GM18508 (cell line): ENCODE measurements around the gene ZNF469.

Experiments
- ATAC-seq: cut with Tn5 transposase; IDR thresholded peaks from one replicate; pipeline ENCODE4 v1.9.1; 2021; ENCODE audit warnings: moderate number of reproducible peaks; ENCODE audit not compliant: insufficient read depth, unreplicated experiment

ZNF469 gene

DNA sequence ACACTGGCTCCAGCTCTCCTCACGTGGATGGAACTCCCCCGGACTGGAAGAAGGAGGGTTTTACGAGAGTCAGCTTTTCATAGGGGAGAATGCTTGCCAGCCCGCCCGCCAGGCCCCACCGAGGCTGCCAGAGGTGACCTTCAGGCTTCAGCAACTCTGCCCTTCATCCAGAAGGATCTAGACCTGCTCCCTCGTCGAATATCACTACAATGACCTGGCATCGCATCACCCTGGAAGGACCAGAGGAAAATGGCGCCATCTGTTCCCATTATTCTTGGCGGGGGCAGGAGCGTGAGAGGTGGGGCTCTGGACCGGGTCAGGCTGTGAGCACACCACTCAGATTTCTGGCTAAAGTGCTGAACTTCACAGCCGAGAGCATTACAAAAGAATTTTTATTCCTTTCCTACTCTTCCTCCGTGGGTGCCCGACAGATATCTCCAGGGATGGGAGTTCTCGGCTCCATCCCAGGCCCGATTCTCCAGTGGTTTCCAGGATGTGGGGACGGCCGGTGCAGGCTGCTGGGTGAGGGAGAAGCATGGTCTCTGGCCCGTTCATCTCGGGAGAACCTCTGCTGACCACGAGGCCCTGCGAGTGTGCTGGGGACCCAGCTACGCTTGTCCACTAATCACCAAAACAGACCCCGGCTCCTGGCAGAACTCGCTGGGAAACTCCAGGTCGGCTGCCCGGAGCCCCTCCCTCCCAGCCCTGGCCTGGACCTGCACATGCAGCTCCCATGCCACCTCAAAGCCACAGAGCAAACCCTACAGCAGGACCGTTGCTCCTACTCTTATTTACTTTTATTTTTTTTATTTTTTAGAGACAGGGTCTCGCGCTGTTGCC, 36.8 kb upstream of the ZNF469 start:
- no peak for ATAC-seq

DNA sequence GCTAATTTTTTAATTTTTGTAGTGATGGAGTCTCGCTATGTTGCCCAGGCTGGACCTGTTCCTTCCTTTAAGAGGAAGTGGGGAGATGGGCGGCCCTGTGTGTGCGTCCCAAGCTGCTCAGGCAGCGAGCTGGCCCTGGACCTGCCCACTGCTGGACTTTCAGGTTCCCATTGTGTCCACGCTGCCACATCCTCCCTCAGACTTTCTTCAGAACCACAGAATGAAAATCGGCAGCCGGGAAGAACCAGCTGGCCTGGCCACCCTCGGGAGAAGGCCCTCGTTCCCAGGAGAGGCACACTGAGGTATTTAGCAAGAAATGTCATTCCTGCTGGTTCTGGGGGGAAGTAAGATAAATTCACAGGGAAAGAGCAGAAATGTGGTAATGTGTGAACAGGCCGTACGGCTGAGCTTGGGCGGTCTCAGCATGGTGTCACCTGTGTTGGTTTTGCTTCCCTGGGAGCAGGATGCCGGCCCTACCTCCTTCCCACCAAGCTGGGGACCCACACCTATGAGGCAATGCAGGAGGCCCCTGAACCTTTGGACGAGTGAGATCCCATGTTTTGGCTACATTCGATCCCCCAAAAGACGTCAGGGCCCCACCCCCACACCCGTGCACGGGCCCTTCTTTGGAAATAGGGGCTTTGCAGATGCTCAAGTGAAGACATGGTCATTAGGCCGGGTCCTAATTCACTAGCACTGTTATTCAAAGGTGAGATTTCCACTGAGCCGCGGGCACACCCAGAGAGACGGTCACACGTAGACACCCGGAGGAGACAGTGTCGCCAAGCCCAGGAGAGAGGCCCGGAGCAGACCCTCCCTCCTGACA, 35.9 kb upstream of the ZNF469 start:
- no peak for ATAC-seq

DNA sequence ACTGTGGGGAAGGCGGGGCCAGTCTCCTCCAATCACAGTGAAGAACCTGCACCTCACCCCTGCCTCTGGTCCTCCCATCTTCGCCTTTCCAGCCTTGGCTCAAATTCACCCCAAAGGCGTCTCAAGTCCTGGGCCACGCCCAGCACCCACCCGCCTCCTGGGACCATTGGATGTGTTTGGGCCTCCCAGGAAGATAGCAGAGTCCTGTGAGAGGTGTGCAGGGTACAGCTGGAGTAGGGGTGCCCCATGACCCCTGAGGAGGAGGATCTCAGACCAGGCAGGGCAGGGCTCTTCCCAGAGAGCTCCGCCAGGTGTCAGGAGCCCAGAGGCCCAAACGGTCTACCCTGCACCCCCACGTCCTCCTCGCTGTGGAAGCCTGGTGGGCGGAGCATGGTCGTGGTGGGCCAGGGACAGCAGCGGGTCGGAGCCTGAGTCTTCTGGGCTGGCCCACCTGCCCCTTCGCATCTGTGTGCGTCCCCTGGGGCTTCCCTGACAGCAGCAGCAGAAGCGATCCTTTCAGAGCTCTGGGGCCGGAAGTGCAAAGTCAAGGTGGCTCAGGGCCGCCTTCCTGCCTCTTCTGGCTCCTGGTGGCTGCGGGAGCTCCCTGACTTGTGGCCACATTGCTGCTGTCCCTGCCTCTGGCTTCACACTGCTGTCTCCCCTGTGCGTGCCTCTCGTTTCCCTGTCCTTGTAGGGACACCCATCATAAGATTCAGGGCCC, 34.9 kb upstream of the ZNF469 start:
- ATAC-seq: no peak

GRCh38 chr16:88348377-88349152, 34.2 kb upstream of the ZNF469 start:
- no peak for ATAC-seq

DNA sequence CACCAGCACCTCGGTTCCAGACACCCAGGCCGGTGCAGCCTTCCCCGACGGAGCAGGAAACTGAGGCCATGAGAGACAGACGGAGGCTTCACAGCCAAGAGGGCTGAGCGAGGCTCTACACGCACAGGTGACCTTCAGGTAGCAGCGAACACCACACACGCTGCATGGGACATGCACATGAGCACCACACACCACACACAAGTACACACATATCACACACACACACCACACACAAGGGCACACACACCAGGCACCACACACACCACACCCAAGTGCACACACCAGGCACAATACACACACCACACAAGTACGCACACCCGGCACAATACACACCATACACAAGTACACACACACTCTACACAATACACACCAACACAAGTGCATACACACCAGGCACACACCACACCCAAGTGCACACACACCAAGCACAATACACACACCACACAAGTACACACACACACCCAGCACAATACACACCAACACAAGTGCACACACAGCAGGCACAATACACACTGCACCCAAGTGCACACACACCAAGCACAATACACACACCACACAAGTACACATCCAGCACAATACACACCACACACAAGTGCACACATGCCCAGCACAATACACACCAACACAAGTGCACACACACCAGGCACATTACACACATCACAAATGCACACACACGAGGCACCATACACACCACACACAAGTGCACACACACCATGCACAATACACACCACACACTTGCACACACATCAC, 33.4 kb upstream of the ZNF469 start:
- ATAC-seq: no peak

DNA sequence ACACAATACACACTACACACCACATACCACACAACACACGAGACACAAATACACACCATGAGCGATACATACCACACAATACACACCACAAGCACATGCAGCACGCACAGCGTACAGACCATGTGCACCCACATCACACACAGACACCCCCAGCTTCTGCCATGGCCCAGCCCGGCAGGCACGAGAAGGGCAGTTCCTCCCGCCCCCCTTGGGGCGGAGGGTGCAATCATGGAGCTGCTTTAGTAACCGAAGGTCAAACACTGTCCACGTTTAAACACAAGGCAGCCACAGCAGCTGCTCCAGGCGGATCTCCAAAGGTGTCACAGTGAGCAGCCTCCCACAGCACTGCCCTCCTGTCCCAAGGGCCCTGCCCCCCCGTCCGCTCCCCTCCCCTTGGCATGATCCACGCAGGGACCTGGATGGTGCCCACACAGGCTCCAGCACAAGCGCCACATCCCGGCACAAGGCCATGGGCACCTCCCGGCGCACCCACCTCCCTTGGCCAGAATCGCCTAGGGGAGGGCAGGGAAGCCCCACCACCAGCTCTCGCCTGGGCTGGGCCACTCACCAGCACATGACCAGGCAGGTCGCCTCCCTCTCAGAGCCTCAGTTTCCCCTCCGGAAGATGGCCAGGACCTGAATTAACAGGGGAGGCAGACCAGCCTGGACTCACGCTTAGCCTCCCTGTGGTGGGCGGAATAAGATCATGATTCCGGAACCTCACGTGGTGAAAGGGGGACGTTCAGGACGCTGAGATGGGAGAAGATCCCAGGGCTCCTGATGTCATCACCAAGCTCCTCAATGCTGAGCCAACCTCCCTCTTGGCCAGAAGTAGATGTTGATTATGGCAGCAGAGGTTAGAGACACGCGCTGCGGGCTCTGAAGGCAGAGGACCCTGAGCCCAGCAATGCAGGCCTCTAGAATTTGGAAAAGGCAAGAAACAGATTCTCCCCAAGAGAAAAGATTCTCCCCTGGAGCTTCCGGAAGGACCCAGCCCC, 32.6 kb upstream of the ZNF469 start:
- ATAC-seq: no peak

DNA sequence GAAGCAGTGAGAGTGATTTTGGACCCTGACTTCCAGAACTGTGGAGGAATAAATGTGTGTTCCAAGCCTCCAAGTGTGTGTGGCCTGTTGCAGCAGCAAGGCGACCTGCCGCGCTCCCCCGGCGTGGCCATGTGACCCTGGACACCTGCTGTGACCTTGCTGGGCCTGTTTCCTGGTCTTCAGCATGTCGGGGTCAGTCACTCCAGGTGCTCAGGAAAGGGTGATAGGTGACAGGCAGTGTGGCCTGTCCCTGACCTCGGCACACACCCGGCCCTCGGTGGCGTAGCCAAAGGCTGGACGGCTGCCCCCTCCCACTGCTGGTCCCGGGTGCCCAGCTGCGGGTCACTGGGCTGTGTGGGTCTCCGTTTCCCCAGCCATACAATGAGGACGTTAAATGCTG, 31.8 kb upstream of the ZNF469 start:
- no peak for ATAC-seq

DNA sequence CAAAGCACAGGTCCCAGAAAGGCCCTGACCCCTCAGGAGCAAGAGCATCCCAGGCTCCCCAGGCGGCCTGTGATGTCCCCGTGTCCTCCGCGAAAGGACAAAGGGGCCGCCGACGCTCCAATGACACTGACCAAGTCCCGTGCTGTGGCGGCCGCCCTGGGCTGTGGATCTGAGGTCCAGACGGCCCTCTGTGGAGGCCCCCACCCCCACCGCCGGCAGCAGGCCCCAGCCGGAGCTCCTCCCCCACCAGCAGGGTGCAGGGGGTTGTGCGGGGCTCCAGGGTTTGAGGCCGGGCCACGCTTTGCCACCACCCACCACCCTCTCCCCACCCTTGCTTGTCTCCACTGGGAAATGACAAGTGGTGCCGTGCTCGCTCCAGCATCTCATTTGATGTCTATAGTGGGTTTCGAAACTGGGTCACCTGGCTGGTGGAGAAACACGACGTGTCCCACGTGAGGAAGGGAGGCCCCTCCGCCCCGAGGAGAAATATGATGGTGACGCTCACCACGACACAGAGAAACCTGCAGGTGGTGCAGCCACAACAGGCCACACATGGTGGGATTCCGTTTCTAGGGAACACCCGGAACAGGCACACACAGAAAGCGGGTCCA, 31.2 kb upstream of the ZNF469 start:
- no peak for ATAC-seq

- no peak for ATAC-seq
These were observed 30.2 kb upstream of the ZNF469 start for GRCh38 chr16:88352261-88353200.

DNA sequence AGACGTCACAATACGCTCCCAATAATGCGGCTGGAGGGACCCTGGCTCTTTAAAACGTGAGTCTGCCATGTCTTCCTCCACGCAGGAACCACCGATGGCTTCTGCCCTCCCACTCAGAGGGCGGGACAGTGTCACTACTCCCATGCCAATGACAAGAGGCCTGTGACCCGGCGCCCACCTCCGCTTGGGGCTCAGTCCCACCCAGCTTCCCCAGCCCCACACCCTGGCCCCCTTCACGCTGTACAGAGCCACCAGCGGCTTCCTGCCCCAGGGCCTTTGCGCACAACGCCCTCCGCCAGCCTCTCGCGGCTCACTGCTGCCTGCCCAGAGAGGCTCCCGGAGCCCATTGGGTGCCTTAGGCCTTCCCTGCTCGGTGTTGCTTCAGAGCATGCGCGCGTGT, 29.5 kb upstream of the ZNF469 start:
- no peak for ATAC-seq

DNA sequence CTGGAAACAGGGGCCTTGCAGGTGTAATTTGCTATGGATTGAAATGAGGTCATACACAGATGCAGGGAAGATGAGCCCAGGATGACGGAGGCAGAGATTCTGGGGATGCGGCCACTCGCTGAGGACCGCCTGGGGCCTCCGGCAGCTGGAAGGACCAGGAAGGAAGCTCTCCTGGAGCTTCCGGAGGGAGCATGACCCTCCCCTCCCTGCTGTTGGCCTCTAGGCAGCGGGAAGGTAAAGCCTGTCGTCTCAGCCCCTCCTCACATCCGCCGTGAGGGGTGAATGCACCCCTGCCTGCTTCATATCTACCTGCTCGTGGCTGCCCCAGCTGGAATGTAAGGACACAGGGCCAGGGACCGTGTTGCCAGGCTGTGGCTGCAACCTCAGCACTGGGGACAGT, 29.1 kb upstream of the ZNF469 start:
- no peak for ATAC-seq

DNA sequence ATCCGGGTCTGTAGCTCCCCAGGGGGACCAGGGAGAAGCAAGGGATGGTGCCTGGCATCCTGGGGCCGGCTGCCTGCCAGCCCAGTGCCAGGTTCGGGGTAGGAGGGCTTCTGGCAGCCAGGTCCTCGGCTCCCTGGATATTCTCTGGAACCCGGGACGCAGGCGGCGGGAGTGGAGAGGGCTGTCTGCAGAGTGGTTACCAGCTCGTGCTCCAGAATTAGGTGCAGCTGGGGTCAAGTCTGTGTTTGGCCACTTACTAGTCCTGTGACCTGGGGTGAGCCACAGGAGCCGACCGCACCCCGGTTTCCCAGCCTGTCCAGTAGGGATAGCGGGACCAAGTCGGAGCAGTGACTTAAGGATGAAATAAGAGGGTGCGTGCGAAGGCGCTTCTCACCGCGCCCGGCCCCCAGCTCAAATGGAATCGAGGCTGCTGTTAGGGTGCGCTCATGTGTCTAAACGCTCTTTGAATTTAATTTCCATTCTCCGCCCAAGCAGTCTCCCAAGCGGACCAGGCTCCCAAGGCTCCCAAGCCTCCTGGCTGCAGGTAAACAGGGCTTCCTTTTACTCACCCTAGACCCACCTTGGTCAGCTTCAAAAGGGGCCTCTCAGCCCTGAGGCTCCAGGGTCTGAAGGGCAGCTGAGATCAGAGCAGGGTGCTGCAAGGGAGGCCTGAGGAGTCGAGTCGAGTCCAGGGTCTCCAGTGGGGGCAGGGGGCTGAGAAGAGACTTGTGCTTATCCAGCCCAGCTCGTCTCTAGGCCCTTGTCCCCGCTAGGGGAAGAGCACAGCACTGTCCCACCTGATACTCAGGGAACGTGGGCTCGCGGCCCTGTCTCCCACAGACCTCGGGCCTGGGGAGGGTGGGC, 28.3 kb upstream of the ZNF469 start:
- ATAC-seq: no peak

- ATAC-seq: no peak
These were observed 27.7 kb upstream of the ZNF469 start for GRCh38 chr16:88355093-88355388.

DNA sequence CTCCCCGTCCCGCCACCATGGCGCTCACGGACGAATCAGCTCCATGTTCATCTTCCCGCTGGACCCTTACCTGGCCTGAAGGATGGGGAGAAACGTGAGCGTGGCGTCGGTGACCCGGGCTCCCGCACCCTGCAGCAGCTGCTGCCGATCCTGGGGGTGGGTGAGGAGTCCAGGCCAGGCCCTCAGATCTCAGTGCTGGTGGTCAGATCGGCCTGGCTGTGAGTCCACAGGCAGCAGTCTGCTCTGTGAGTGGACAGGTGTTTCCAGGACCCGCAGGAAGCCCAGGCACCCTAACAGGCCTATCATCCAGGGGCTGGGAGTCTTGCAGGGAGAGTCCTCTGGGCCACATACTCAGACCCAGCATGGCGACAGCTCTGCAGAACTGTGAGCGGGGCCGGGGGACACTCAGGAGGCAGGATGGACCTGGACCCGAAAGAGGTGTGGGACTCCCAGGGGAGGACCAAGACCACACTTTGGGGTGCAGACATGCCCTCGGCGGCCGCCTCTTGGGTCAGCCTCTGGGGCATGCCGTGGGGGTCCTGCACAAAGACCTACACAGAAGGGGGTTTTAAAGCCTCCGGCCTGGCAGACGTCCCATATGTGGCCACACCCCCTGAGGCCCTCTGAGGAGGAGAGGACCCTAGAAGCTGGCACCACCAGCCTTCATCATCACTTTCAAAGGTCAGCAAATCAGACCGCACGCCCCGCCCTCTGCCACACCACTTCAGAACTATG, 27.2 kb upstream of the ZNF469 start:
- no peak for ATAC-seq

DNA sequence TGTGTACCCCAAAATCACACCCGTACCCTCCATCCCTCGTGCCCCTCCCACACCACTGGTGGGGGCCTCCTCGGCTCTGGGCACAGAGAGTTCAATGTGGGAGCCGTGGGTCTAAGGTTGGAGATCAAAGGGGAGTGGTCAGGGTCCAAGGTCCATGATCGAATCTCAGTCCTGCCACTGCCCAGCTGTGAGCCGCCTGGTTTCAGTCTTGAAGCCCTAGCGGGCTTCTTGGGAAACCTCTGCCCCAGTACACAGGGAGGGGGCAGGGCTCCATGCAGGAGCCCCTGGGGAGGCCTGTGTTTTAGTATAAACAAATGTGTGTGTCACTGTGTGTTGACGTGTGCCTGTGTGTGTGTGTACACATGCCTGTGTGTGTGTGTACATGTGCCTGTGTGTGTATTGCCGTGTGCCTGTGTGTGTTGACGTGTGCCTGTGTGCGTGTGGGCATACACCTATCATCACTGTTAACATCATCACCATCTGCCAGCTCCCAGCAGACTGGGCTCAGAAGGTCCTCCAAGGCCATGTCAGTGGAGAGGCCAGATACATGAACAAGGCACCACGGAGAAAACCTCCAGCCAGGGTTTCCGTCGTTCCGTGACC, 26.5 kb upstream of the ZNF469 start:
- ATAC-seq: no peak
